Endothelial cell (in vitro differentiated cells): Measurements from ENCODE around the gene TMEM106C. TPM values are rescaled to one million over a fixed set of nuclear protein-coding genes. Genes with fewer than 3 reads are reported as not detected.

Experiments used
- DNase-seq: peaks from one replicate; pipeline ENCODE4 v3.0.0; 2021; ENCODE audit warnings: low spot score
- H3K27ac Mint-ChIP-seq: one replicate; pipeline ENCODE4 v1.8.0; 2021; ENCODE audit warnings: mixed read lengths, inconsistent platforms; ENCODE audit not compliant: unreplicated experiment
- H3K27me3 Mint-ChIP-seq: one replicate; pipeline ENCODE4 v1.8.0; 2021; ENCODE audit warnings: mild to moderate bottlenecking, moderate library complexity, mixed read lengths, inconsistent platforms; ENCODE audit not compliant: unreplicated experiment
- H3K36me3 Mint-ChIP-seq: one replicate; pipeline ENCODE4 v1.8.0; 2021; ENCODE audit warnings: mild to moderate bottlenecking, low read depth, mixed read lengths, inconsistent platforms; ENCODE audit not compliant: unreplicated experiment
- H3K4me1 Mint-ChIP-seq: one replicate; pipeline ENCODE4 v1.8.0; 2021; ENCODE audit warnings: mild to moderate bottlenecking, mixed read lengths, inconsistent platforms; ENCODE audit not compliant: unreplicated experiment
- H3K4me3 Mint-ChIP-seq: one replicate; pipeline ENCODE4 v1.8.0; 2021; ENCODE audit warnings: mild to moderate bottlenecking, mixed read lengths, inconsistent platforms; ENCODE audit not compliant: unreplicated experiment
- H3K9me3 Mint-ChIP-seq: one replicate; pipeline ENCODE4 v1.8.0; 2021; ENCODE audit warnings: mixed read lengths, inconsistent platforms; ENCODE audit not compliant: unreplicated experiment
- total RNA-seq: library from RNA; stranded (reverse); fragmentation: NEBNext Ultra II Directional; extraction: Animal tissue kit (Norgen Biotek cat#: 25700); gene quantifications from one replicate; pipeline ENCODE4 v1.2.1, GENCODE V29; 2021; ENCODE audit not compliant: unreplicated experiment
- TF ChIP-seq, protein P1 (sequence below): fragments of 200-600 bp; sonication (generic); IDR thresholded peaks from one replicate; pipeline ENCODE4 v1.5.0; 2021; ENCODE audit warnings: antibody characterized with exemption; ENCODE audit not compliant: unreplicated experiment

The TMEM106C gene
- total RNA-seq, 1 donor from 2014 or later, result 41.0 TPM

GRCh38 chr12:47986291-47986660 is 22.9 kb downstream of the TMEM106C start:
- peaks cover 32% of the 10 kb centered on the region for H3K27me3 Mint-ChIP-seq

DNA sequence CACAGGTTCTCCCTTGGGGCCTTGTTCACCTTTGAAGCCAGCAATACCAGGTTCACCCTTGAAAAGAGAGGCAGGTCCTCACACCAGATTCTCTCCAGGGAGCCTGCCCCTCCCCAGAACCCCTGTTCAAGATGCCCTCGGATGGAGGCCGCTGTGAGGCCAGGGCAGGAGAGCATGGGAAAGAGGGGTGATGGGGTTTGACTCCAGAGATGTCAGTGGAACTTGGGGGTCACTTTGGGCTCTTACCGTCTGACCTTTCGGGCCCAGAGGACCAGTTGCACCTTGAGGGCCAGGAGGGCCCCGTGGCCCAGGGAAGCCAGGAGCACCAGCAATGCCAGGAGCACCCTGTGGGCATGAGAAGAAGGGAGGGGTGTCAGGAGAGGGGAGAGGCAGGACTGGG is 23.4 kb downstream of the TMEM106C start:
- no peak for DNase-seq
- Mint-ChIP-seq H3K4me3 (no peak overlapping the region), H3K27me3 (peaks cover 32% of the 10 kb centered on the region), H3K36me3 (no peaks in the 10 kb centered on the region), H3K9me3 (no peaks in the 10 kb centered on the region), H3K4me1 (peaks cover 13% of the 10 kb centered on the region), H3K27ac (no peak overlapping the region)
- TF ChIP-seq, protein P1, sequence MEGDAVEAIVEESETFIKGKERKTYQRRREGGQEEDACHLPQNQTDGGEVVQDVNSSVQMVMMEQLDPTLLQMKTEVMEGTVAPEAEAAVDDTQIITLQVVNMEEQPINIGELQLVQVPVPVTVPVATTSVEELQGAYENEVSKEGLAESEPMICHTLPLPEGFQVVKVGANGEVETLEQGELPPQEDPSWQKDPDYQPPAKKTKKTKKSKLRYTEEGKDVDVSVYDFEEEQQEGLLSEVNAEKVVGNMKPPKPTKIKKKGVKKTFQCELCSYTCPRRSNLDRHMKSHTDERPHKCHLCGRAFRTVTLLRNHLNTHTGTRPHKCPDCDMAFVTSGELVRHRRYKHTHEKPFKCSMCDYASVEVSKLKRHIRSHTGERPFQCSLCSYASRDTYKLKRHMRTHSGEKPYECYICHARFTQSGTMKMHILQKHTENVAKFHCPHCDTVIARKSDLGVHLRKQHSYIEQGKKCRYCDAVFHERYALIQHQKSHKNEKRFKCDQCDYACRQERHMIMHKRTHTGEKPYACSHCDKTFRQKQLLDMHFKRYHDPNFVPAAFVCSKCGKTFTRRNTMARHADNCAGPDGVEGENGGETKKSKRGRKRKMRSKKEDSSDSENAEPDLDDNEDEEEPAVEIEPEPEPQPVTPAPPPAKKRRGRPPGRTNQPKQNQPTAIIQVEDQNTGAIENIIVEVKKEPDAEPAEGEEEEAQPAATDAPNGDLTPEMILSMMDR, result no peak

More at GRCh38 chr12:47986291-47986660, 22.9 kb downstream of the TMEM106C start:
- no peaks in the 10 kb centered on the region for H3K9me3 Mint-ChIP-seq
- H3K4me3 Mint-ChIP-seq, result no peak overlapping the region
- no peak for DNase-seq
- no peaks in the 10 kb centered on the region for H3K36me3 Mint-ChIP-seq
- TF ChIP-seq, protein P1, result no peak
- H3K4me1 Mint-ChIP-seq, result peaks cover 13% of the 10 kb centered on the region
- H3K27ac Mint-ChIP-seq, result no peak overlapping the region

GRCh38 chr12:47987411-47988072 is 24.1 kb downstream of the TMEM106C start:
- DNase-seq, result no peak
- peaks cover 13% of the 10 kb centered on the region for H3K4me1 Mint-ChIP-seq
- H3K27me3 Mint-ChIP-seq, result peaks cover 30% of the 10 kb centered on the region
- H3K27ac Mint-ChIP-seq, result peak overlapping the region; percentile 68
- TF ChIP-seq, protein P1, result no peak
- no peaks in the 10 kb centered on the region for H3K36me3 Mint-ChIP-seq
- no peak overlapping the region for H3K4me3 Mint-ChIP-seq
- no peaks in the 10 kb centered on the region for H3K9me3 Mint-ChIP-seq

DNA sequence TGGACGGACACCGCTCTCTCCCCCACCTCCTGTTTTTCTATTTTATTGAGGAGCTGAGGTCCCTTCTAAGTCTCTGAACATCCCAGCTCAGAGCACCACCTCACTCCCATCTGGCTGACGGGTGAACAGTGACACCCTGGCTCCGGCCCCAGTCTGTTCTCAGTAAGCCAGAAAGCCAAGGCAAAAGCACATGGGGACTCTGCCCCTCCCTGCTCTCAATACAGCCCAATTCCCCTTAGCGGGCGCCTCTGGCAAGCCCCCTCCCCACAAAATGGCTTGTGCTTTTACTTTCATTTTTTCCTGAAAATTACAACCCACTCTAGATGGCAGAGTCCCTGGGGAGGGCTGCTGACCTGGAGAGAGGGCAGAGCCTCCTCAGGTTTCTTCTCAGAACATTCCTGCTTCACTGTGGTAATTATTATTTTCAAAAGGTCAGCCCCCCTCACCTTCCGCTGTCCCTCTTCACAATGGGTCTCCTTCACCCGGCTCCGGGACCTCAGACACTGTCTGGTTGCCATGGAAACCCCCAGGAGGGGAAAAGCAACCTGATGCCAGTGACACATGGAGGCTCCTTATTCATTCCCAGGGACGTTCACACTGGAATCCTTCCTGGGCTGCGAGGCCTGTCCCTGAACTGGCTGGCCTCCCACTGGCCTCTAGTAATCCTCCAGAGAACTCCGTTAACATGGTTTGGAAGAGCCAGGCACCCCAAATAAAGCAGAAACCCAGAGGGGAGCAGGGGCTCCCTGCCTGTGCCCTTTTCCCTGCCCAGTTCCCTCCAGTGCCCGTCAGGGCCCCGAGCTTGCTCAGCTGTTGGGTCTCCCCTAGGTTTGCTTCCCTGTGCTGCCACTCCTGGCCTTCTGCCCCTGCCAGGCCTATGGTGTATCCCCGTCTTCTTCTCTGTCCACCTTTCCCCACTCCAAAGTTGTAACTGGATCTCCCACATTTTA is 25.0 kb downstream of the TMEM106C start:
- peak; percentile 36 for DNase-seq
- H3K4me3 Mint-ChIP-seq, result peak overlapping the region; percentile 73

More for the DNA sequence above, 25.0 kb downstream of the TMEM106C start:
- TF ChIP-seq, protein P1, result no peak
- H3K27ac Mint-ChIP-seq, result peak overlapping the region; percentile 52
- no peaks in the 10 kb centered on the region for H3K36me3 Mint-ChIP-seq
- peaks cover 23% of the 10 kb centered on the region for H3K27me3 Mint-ChIP-seq
- peaks cover 13% of the 10 kb centered on the region for H3K4me1 Mint-ChIP-seq
- H3K9me3 Mint-ChIP-seq, result no peaks in the 10 kb centered on the region
